Measurements from ENCODE around the gene MEGF6. TPM values are rescaled to one million over a fixed set of nuclear protein-coding genes. Genes with fewer than 3 reads are reported as not detected.

MEGF6 gene
- total RNA-seq, 6 experiments from 2014 or later, result 2.2 to 9.6 (median 4.4) TPM

GRCh38 chr1:3440711-3441409 is 170.4 kb downstream of the MEGF6 start:
- Histone ChIP-seq H3K27ac (no peak overlapping the region), H3K27me3 (no peaks in the 10 kb centered on the region), H3K36me3 (no peaks in the 10 kb centered on the region), H3K4me3 (no peak overlapping the region), H3K9me3 (no peaks in the 10 kb centered on the region), H3K4me1 (no peaks in the 10 kb centered on the region)
- DNase-seq (peak in 1 of 3 donors; percentile 6), ATAC-seq (no peak)
- no peak for TF ChIP-seq POLR2A (IDR thresholded peaks at IDR 0.05)
- TF ChIP-seq CTCF (IDR thresholded peaks at IDR 0.05), result no peak
- 42% methylated on average over 4 of the region's 20 CpGs for WGBS (ENCODE audit: insufficient coverage, low coverage, low lambda C conversion rate, missing lambda C conversion rate)
- intact Hi-C loops (cut with DNase I), result no loop called here

DNA sequence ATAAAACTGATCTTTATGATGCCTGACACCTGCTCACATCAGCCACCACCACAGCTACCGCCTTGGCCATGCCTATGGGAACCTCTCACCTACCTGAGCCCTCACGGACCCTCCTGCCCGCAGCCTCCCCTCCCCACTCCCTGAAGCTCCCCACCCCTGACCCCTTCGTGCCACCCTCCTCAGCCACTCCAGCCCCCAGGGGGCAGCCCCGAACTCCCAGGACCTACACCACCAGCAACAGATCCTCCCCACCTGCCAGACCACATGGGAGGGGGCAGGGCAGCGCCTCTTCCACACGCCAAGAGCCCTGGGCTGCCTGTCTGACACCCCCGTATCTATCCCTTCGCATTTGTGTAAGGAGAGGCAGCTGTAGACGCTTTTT is 171.0 kb downstream of the MEGF6 start:
- Histone ChIP-seq H3K36me3 (no peaks in the 10 kb centered on the region), H3K27ac (no peak overlapping the region), H3K4me3 (no peak overlapping the region), H3K4me1 (no peaks in the 10 kb centered on the region), H3K27me3 (no peaks in the 10 kb centered on the region), H3K9me3 (no peaks in the 10 kb centered on the region)
- ATAC-seq (no peak), DNase-seq (peak in 1 of 3 donors; percentile 6)
- no peak for TF ChIP-seq CTCF (IDR thresholded peaks at IDR 0.05)
- no peak for TF ChIP-seq POLR2A (IDR thresholded peaks at IDR 0.05)
- WGBS (ENCODE audit: insufficient coverage, low coverage, low lambda C conversion rate, missing lambda C conversion rate), result 54% methylated on average over 7 of the region's 10 CpGs
- intact Hi-C loops (cut with DNase I), result no loop called here

MicroRNAs encoded within 50 kb of the gene (microRNA counts, 767-probe panel; counts per million panel counts)
- 237 counts per million for microRNA hsa-miR-551a

Small RNA genes within 50 kb of the gene (microRNA-seq; reads per million reads assigned to microRNA genes)
- gene MIR551A, result 0 reads per million in 2 donors

Small RNA genes within 50 kb of the gene (small RNA-seq; reads per million reads assigned to genes)
- gene MIR551A, result 0 reads per million in 2 experiments

Other genes with a start within 250 kb of the MEGF6 start
- gene ARHGEF16, start 156.8 kb downstream of the MEGF6 start, total RNA-seq, result 10 to 100 TPM in 2 of 6 experiments, 1 to 10 TPM in 4; 2.1 to 16.3 (median 7.5) TPM
- 10 to 100 TPM; 42.5 to 54.6 (median 53.4) TPM for gene TPRG1L, start 13.5 kb upstream of the MEGF6 start, total RNA-seq
- 1 to 10 TPM; 5.6 to 9.1 (median 7.1) TPM for gene WRAP73, start 38.6 kb upstream of the MEGF6 start, total RNA-seq
- 1 to 10 TPM in 2 of 6 experiments, under 1 TPM in 4; 0.05 to 2.3 (median 0.32) TPM for gene TP73, start 41.0 kb upstream of the MEGF6 start, total RNA-seq
- not detected for gene CCDC27, start 140.9 kb upstream of the MEGF6 start, total RNA-seq
- 1 to 10 TPM; 2.6 to 8.7 (median 4.6) TPM for gene SMIM1, start 161.2 kb upstream of the MEGF6 start, total RNA-seq
- gene LRRC47, start 185.0 kb upstream of the MEGF6 start, total RNA-seq, result 10 to 100 TPM; 22.7 to 32.2 (median 25.8) TPM
- 10 to 100 TPM; 16.7 to 36.4 (median 26.6) TPM for gene CEP104, start 245.7 kb upstream of the MEGF6 start, total RNA-seq
- gene DFFB, start 246.0 kb upstream of the MEGF6 start, total RNA-seq, result 1 to 10 TPM; 2.0 to 3.5 (median 2.9) TPM

Measured in right lobe of liver (tissue), 6 donors.